K562 (cell line): ENCODE measurements around the gene DHRS13. TPM values are rescaled to one million over a fixed set of nuclear protein-coding genes. Genes with fewer than 3 reads are reported as not detected.

Experiments used
- ASH1L ChIP-seq: fragments of 450-650 bp; IDR thresholded peaks from 2 replicates; pipeline ENCODE4 v1.6.1; 2018; ENCODE audit warnings: borderline replicate concordance, mild to moderate bottlenecking, low read depth; ENCODE audit not compliant: partially characterized antibody
- ATF4 ChIP-seq: fragments of 450-650 bp; formaldehyde crosslinking; IDR thresholded peaks from 2 replicates; pipeline ENCODE4 v1.4.0; 2022; ENCODE audit warnings: mild to moderate bottlenecking, moderate library complexity
- BRD4 ChIP-seq: fragments of 200-600 bp; sonication (generic); IDR thresholded peaks from 2 replicates; pipeline ENCODE4 v1.6.1; 2017; ENCODE audit warnings: inconsistent platforms
- FOXP4 ChIP-seq: sonication (generic); formaldehyde crosslinking; IDR thresholded peaks from 2 replicates; pipeline ENCODE4 v1.8.0; 2022; ENCODE audit warnings: mild to moderate bottlenecking, missing genetic modification reagents, borderline replicate concordance
- HBP1 ChIP-seq: fragments of 450-650 bp; formaldehyde crosslinking; IDR thresholded peaks from 2 replicates; pipeline ENCODE4 v1.4.0; 2022; ENCODE audit warnings: missing genetic modification characterization
- L3MBTL2 ChIP-seq: fragments of 450-650 bp; IDR thresholded peaks from 2 replicates; pipeline ENCODE4 v1.6.1; 2016; ENCODE audit warnings: mild to moderate bottlenecking, moderate library complexity
- NBN ChIP-seq: fragments of 450-650 bp; IDR thresholded peaks from 2 replicates; pipeline ENCODE4 v1.6.1; 2016; ENCODE audit warnings: low read depth, mild to moderate bottlenecking
- PTTG1 ChIP-seq: fragments of 450-650 bp; IDR thresholded peaks from 2 replicates; pipeline ENCODE4 v1.6.1; 2016; ENCODE audit warnings: low read depth, mild to moderate bottlenecking, missing genetic modification characterization, missing compliant biosample characterization
- RBM34 ChIP-seq: fragments of 200-400 bp; formaldehyde crosslinking; IDR thresholded peaks from 2 replicates; pipeline ENCODE4 v1.6.1; 2018; ENCODE audit warnings: low read length, borderline replicate concordance; ENCODE audit not compliant: insufficient read depth
- TCF7 ChIP-seq: sonication (generic); IDR thresholded peaks from 2 replicates; pipeline ENCODE4 v1.6.1; 2016; ENCODE audit warnings: antibody characterized with exemption, borderline replicate concordance
- ZNF24 ChIP-seq: fragments of 450-650 bp; IDR thresholded peaks from 2 replicates; pipeline ENCODE4 v1.6.1; 2016
- ZNF354B ChIP-seq: fragments of 250-450 bp; sonication (Bioruptor Pico); IDR thresholded peaks from 2 replicates; pipeline ENCODE4 v1.4.0; 2020
- polyA plus RNA-seq, 8 experiments: library from polyadenylated mRNA; depleted of rRNA in 4 of 8; stranded (reverse) in 5 of 8; unstranded in 3 of 8; fragments of >200 nt; fragmentation: Nextera tagmentation in 2 of 8; fragmentation: Illumina TruSeq in 1 of 8; extraction: Ambion mirVana in 2 of 8; extraction: Trizol in 1 of 8; gene quantifications; 2 replicates each; pipeline versions ENCODE4 v1.2.1 to v1.2.3, GENCODE V29; 2011 to 2014; ENCODE audit warnings: inconsistent platforms in 1 of 8, missing spikeins in 1 of 8
- total RNA-seq, 7 experiments: library from RNA; depleted of rRNA in 6 of 7; stranded (reverse); fragments of >200 nt in 6 of 7; fragmentation: Illumina TruSeq in 2 of 7; extraction: Trizol in 2 of 7; gene quantifications; 2 replicates each; pipeline versions ENCODE4 v1.2.1 to v1.2.3, GENCODE V29; 2011 to 2021; ENCODE audit warnings: low replicate concordance in 1 of 7
- TF ChIP-seq, protein P1 (sequence below): fragments of 450-650 bp; formaldehyde crosslinking; IDR thresholded peaks from 2 replicates; pipeline ENCODE4 v1.4.0; 2020; ENCODE audit warnings: mild to moderate bottlenecking
- TF ChIP-seq, protein P2 (sequence below), 3 experiments: fragments of 200-800 bp in 1 of 3; fragments of 250-450 bp in 1 of 3; fragments of 450-650 bp in 1 of 3; sonication (Bioruptor Pico) in 1 of 3; sonication (Bioruptor generic) in 1 of 3; formaldehyde crosslinking in 1 of 3; IDR thresholded peaks; 2 replicates each; pipeline versions ENCODE4 v1.6.1 to v1.8.0; 2016 to 2022; ENCODE audit warnings: mild to moderate bottlenecking in 2 of 3, missing genetic modification characterization in 2 of 3, missing compliant biosample characterization in 1 of 3, moderate library complexity in 1 of 3

Gene DHRS13
- total and polyA plus RNA-seq, 9 of the 15 experiments (the other 6 are each of a cell fraction or from before 2014, with no cell fraction given), result 0.32 to 52.3 (median 34.3) TPM; not detected in 1

GRCh38 chr17:28897769-28898526, 4.9 kb downstream of the DHRS13 start (continued):
- no peak for TF ChIP-seq TCF7
- peak; percentile 45; the same call in 1 of the 2 replicates for TF ChIP-seq ATF4 (CRISPR knock-in tag)
- 0 out of 2 replicates have a peak, but pooled peaks have one; percentile 9 for TF ChIP-seq HBP1
- no peak for TF ChIP-seq BRD4
- no peak for TF ChIP-seq PTTG1
- TF ChIP-seq, protein P1, sequence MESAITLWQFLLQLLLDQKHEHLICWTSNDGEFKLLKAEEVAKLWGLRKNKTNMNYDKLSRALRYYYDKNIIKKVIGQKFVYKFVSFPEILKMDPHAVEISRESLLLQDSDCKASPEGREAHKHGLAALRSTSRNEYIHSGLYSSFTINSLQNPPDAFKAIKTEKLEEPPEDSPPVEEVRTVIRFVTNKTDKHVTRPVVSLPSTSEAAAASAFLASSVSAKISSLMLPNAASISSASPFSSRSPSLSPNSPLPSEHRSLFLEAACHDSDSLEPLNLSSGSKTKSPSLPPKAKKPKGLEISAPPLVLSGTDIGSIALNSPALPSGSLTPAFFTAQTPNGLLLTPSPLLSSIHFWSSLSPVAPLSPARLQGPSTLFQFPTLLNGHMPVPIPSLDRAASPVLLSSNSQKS (CRISPR knock-in tag), result no peak
- no peak for TF ChIP-seq FOXP4
- no peak for TF ChIP-seq RBM34
- TF ChIP-seq L3MBTL2, result no peak
- TF ChIP-seq ASH1L, result no peak
- no peak for TF ChIP-seq ZNF24
- TF ChIP-seq NBN, result no peak
- no peak for TF ChIP-seq ZNF354B
- TF ChIP-seq, protein P2, sequence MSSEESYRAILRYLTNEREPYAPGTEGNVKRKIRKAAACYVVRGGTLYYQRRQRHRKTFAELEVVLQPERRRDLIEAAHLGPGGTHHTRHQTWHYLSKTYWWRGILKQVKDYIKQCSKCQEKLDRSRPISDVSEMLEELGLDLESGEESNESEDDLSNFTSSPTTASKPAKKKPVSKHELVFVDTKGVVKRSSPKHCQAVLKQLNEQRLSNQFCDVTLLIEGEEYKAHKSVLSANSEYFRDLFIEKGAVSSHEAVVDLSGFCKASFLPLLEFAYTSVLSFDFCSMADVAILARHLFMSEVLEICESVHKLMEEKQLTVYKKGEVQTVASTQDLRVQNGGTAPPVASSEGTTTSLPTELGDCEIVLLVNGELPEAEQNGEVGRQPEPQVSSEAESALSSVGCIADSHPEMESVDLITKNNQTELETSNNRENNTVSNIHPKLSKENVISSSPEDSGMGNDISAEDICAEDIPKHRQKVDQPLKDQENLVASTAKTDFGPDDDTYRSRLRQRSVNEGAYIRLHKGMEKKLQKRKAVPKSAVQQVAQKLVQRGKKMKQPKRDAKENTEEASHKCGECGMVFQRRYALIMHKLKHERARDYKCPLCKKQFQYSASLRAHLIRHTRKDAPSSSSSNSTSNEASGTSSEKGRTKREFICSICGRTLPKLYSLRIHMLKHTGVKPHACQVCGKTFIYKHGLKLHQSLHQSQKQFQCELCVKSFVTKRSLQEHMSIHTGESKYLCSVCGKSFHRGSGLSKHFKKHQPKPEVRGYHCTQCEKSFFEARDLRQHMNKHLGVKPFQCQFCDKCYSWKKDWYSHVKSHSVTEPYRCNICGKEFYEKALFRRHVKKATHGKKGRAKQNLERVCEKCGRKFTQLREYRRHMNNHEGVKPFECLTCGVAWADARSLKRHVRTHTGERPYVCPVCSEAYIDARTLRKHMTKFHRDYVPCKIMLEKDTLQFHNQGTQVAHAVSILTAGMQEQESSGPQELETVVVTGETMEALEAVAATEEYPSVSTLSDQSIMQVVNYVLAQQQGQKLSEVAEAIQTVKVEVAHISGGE (CRISPR knock-in tag; IDR thresholded peaks at IDR 0.05), result peak in 1 of 3 experiments; percentile 19; a peak in 1 of 6 replicates
